Measurements from ENCODE around the gene LRRC27. TPM values are rescaled to one million over a fixed set of nuclear protein-coding genes. Genes with fewer than 3 reads are reported as not detected.

Gene LRRC27
- total and polyA plus RNA-seq, 8 donors = 2.5 to 11.1 (median 4.3) TPM

- Histone ChIP-seq H3K27me3 (no peaks in the 10 kb centered on the region), H3K36me3 (peaks cover 0 to 3% (median 0%) of the 10 kb centered on the region in 3 donors), H3K4me3 (no peak overlapping the region), H3K27ac (no peak overlapping the region), H3K9me3 (no peaks in the 10 kb centered on the region), H3K4me1 (no peaks in the 10 kb centered on the region)
- FAIRE-seq = no peak
- no peak for TF ChIP-seq CTCF (IDR thresholded peaks at IDR 0.05)
- WGBS, 2 donors = 93% methylated on average over 11 of the region's 11 CpGs
- intact Hi-C loops (cut with DNase I) = no loop called here
- ATAC-seq = no peak
- no peak for DNase-seq
Observed at GRCh38 chr10:132339276-132339675, 7.3 kb downstream of the LRRC27 start.

DNA sequence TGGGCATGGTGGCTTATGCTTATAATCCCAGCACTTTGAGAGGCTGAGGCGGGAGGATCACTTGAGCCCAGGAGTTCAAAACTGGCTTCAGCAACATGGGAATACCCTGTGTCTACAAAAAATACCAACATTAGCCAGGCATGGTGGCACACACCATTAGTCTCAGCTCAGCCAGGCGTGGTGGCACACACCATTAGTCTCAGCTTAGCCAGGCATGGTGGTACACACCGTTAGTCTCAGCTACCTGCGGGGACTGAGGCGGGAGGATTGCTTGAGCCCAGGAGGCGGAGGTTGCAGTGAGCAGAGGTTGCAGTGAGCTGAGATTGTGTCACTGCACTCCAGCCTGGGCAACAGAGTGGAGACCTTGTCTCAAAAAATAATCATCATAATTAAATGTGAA lies 9.0 kb downstream of the LRRC27 start:
- WGBS, 2 donors = 91 to 95% methylated on average over 6 of the region's 6 CpGs
- no peaks in the 10 kb centered on the region for H3K27me3 ChIP-seq
- H3K4me3 ChIP-seq = no peak overlapping the region
- no peak for TF ChIP-seq CTCF (IDR thresholded peaks at IDR 0.05)
- FAIRE-seq = no peak
- H3K4me1 ChIP-seq = no peaks in the 10 kb centered on the region
- H3K27ac ChIP-seq = no peak overlapping the region
- no peaks in the 10 kb centered on the region for H3K9me3 ChIP-seq
- DNase-seq = no peak
- no peak for ATAC-seq
- intact Hi-C loops (cut with DNase I) = no loop called here
- H3K36me3 ChIP-seq = peaks cover 0 to 3% (median 0%) of the 10 kb centered on the region in 3 donors

GRCh38 chr10:132341781-132342180 lies 9.8 kb downstream of the LRRC27 start:
- FAIRE-seq = no peak
- ATAC-seq = no peak
- DNase-seq = no peak

GRCh38 chr10:132342553-132342952 lies 10.6 kb downstream of the LRRC27 start:
- WGBS, 2 donors = 89 to 98% methylated on average over 7 of the region's 7 CpGs
- FAIRE-seq (no peak), DNase-seq (no peak), ATAC-seq (no peak)
- no peak overlapping the region for H3K4me3 ChIP-seq
- H3K9me3 ChIP-seq = no peaks in the 10 kb centered on the region
- H3K27ac ChIP-seq = no peak overlapping the region
- peaks cover 0 to 3% (median 0%) of the 10 kb centered on the region in 3 donors for H3K36me3 ChIP-seq
- H3K27me3 ChIP-seq = no peaks in the 10 kb centered on the region
- H3K4me1 ChIP-seq = no peaks in the 10 kb centered on the region
- no peak for TF ChIP-seq CTCF (IDR thresholded peaks at IDR 0.05)
- intact Hi-C loops (cut with DNase I) = no loop called here

More at GRCh38 chr10:132341781-132342180, 9.8 kb downstream of the LRRC27 start:
- Histone ChIP-seq H3K27ac (no peak overlapping the region), H3K9me3 (no peaks in the 10 kb centered on the region), H3K27me3 (no peaks in the 10 kb centered on the region), H3K36me3 (peaks cover 0 to 3% (median 0%) of the 10 kb centered on the region in 3 donors), H3K4me1 (no peaks in the 10 kb centered on the region), H3K4me3 (no peak overlapping the region)
- intact Hi-C loops (cut with DNase I) = no loop called here
- no peak for TF ChIP-seq CTCF (IDR thresholded peaks at IDR 0.05)
- WGBS, 2 donors = 93 to 95% methylated on average over 4 of the region's 4 CpGs

DNA sequence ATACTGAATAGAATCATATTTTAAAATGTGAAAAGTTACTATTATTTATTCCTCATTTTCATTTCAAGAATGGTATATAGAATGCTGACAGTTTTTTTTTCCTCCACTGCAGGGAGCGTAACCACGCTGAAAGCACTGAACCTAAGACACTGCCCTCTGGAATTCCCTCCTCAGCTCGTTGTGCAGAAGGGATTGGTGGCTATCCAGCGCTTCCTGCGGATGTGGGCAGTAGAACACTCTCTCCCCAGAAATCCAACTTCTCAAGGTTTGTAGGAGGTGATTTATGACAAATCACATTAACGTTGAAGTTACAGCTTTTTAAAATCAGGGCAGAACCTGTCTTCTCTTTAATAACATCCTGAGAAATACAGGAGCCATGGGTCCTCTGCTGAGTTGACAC lies 12.4 kb downstream of the LRRC27 start:
- no peak for TF ChIP-seq CTCF (IDR thresholded peaks at IDR 0.05)
- Histone ChIP-seq H3K36me3 (peaks cover 0 to 3% (median 0%) of the 10 kb centered on the region in 3 donors), H3K4me1 (no peaks in the 10 kb centered on the region), H3K27ac (no peak overlapping the region), H3K9me3 (no peaks in the 10 kb centered on the region), H3K4me3 (no peak overlapping the region), H3K27me3 (no peaks in the 10 kb centered on the region)
- 84 to 90% methylated on average over 6 of the region's 6 CpGs for WGBS, 2 donors
- DNase-seq = no peak
- FAIRE-seq = no peak
- ATAC-seq = no peak
- intact Hi-C loops (cut with DNase I) = no loop called here

Data from pancreas (tissue), 10 donors.